GM19372 (cell line): Measurements from ENCODE around the gene TFF1.

Source experiments
- ATAC-seq: cut with Tn5 transposase; IDR thresholded peaks from one replicate; pipeline ENCODE4 v1.9.1; 2021; ENCODE audit warnings: mild to moderate bottlenecking, low read depth, moderate library complexity; ENCODE audit not compliant: unreplicated experiment

The TFF1 gene

GRCh38 chr21:42347601-42348327 lies 18.6 kb downstream of the TFF1 start:
- ATAC-seq: no peak

- ATAC-seq: no peak
These were observed 19.3 kb downstream of the TFF1 start for GRCh38 chr21:42346866-42347600.

DNA sequence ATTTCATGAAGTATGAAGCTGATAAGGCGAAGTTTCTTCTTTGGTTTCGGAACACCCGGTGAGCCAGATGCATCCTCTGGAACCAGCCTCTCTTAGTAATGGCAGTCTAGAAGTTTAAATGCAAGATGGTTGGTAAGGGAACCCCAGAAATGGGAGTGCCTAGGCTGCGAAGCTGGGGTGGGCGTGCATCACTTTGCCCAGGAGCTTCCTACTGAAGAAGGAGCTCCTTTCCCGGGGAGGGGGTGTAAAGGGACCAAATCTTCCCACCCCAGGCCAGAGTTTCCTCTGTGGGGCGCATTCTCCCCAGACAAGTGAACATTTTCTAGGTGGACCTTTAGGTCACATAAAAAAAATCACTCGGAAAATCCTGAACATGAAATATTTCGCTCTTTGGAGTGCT lies 19.9 kb downstream of the TFF1 start:
- ATAC-seq: no peak

- ATAC-seq: no peak
These were observed 21.7 kb downstream of the TFF1 start for GRCh38 chr21:42344631-42345030.

GRCh38 chr21:42343963-42344510 lies 22.3 kb downstream of the TFF1 start:
- ATAC-seq: no peak

DNA sequence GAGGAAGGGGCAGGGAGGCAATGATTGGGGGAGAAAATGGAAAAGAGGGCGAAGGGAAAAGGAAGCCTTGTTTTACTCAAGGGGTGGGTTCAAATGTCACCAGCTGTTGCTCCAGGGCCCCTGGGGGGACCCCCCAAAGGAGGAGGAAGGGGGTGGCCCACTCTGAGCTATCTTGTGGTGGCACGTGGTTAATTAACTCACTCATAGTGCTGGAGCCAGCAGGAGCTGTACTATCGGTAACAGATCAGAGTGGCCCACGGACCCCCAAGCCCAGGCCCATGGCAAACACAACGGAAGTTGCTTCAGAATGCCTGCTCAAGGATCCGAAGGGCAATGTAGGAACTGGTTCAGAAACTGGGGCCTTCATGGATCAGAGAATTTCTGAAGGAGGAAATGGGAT lies 22.8 kb downstream of the TFF1 start:
- no peak for ATAC-seq

GRCh38 chr21:42343101-42343500 lies 23.2 kb downstream of the TFF1 start:
- ATAC-seq: no peak

GRCh38 chr21:42341776-42342542 lies 24.4 kb downstream of the TFF1 start:
- ATAC-seq: no peak

- ATAC-seq: no peak
These were observed 25.9 kb downstream of the TFF1 start for GRCh38 chr21:42340187-42341050.

- ATAC-seq: no peak
These were observed 27.3 kb downstream of the TFF1 start for GRCh38 chr21:42338729-42339715.

DNA sequence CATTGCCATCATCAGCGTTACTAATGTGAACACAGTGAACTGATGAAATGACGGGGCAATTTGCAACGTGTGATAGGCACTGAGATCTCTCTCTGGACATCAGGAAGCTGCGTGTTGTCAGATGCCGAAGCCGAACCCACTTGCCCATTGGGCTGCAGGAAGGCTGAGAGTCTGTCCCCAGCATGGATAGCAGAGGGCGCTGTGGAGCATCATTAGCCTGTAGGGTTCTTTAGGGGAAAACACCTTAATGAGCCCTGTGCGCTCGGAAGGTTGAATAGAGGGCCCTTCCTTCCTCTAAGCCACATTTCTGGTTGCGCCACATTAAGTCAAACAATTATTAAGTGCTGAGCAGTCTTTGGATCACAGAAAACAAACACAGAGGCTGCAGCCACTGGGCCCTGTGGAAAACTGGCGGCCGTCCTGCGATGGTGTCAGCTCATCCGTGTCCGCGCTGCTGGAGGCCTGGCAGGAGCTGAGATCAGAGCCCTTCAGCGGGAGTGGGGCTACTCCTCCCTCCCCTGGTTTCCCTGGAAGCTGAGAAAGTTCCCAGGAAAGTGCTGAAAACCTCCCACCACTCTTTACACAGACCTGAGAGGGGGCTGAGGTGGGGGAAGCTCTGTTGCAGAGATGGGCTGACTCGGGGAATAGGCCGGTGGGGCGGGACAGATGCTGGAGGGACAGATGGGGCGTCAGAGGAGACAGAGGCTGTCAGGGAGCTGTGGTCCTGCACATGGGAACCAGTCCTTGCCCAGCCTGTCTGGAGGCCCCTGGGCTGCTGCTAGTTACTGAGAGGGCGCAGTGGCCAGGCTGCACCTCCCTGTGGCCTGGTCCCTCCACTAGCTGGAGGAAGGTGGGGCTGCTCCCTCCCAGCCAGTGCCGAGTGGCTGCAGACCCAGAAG lies 28.3 kb downstream of the TFF1 start:
- ATAC-seq: no peak

- ATAC-seq: no peak
These were observed 29.1 kb downstream of the TFF1 start for GRCh38 chr21:42337276-42337675.

DNA sequence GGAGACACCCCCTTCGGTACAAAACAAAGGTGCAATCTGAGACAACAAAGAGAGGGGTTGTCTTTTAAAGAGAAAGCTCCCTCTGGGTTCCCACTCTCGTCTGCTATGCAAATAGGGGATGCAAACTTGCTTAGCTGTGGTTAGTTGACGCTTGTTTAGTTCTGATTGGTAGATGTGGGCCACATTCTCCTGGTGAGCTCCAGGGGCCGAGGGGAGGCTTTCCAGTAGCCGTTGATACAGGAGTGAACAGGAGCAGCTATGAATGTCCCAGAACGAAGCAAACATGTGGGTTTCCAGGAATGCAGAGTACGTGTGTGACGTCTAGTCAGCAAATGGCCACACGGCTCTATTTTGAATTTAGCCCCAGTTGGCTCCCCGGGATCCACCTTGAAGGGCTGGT lies 30.3 kb downstream of the TFF1 start:
- no peak for ATAC-seq

GRCh38 chr21:42332557-42333317 lies 33.6 kb downstream of the TFF1 start:
- no peak for ATAC-seq

DNA sequence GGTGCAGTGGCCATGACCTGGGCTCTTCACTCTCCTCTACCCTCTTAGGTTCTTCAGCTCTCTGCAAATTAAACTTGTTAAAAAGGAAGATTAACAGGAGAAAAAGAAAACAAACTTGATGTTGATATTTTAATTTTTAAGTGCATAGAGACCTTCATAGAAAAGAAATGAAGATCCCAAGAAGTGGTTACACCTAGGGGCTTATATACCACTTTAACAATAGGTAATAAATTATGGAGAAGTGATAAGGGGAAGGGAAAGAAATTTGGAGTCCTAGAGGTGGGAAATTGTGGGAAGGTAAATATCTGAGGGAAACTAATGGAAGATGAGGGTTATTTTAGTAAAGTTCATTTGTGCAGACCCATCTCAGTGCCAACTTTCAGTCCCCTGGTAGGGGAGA lies 34.7 kb downstream of the TFF1 start:
- ATAC-seq: no peak

GRCh38 chr21:42330380-42331371 lies 35.7 kb downstream of the TFF1 start:
- ATAC-seq: no peak
